NCI-H2171 treated with DMSO at 0.1 percent for 48 hours (cell line): ENCODE results near the gene TAS1R1.

Source experiments
- DNase-seq: peaks from one replicate; lab custom pipeline; 2025; lab: John Stamatoyannopoulos, UW

The TAS1R1 gene

DNA sequence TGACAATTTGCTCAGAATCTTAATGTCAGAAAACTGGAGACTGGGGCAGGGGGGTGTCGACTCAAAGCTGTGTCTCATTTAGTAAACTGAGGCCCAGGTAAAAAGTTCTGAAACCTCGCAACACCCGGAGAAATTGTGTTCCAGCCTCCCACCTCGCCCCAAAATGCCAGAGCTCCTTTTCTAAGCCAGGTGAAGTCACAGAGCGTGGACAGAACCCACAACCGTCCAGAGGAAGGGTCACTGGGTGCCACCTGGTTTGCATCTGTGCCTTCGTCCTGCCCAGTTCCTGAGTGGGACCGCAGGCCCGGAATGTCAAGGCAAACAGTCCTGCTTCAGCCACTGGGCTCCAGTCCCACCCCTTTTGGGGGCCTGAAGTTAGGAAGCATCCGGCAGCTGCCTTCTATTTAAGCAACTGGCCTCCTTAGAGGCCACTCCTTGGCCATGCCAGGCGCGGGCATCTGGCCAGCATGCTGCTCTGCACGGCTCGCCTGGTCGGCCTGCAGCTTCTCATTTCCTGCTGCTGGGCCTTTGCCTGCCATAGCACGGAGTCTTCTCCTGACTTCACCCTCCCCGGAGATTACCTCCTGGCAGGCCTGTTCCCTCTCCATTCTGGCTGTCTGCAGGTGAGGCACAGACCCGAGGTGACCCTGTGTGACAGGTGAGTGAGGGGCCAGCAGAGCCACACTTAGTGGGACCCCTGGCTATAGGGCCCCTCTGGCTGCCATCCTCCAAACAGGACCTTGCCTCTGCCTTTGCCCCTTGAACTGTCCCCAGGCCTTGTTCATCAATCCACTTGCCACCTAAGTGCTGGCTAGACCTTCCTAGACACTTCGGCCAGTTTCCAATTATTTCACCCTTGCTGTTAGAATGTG is at the start of gene TAS1R1:
TAS1R1 (plus strand) TSS at position 401 of the 872 bp plus-strand sequence; CDS start at position 468, 67 bp downstream.
- no peak for DNase-seq

DNA sequence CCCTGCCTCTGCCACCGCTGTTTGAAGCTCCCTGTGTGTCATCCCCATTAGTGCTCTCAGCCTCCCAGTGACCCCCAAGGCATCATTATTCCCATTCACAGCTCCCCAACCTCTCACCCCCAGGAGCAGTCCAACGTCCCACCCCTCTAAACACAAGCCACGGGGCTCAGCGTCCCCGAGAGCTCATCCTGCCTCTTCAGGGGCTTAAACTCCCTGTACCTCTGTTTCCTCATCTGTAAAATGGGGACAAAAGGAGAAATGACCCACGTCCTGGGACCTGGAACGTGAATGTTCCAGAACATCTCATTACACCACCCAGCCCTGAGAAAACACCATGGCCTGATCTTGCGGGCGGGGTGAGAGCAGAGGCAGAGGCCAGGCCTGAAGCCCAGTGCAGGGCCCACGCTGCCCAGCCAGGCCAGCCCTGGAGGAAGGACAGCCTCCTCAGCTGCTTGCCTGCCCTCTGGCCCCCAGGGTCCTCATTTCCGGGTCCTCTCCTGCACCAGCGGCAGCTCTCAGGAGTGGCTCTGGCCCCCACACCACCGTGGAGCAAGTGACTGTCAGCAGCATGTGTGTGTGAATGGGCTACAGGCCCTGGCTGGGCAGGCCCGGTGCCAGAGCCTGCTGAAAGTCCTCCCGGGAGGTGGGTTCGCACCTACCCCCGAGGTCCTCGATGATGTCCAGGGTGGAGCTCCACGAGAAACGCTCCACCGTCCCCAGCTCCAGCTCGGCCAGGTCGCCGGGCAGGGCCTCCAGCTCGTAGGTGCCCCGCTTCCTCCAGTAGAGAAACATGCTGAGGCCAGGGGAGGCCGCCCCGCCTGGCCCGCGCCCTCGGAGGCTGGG is 49.5 kb upstream of the TAS1R1 start:
- no peak for DNase-seq

GRCh38 chr1:6506210-6507036 is 48.7 kb upstream of the TAS1R1 start:
- DNase-seq: no peak

GRCh38 chr1:6507037-6507428 is 48.1 kb upstream of the TAS1R1 start:
- no peak for DNase-seq

DNA sequence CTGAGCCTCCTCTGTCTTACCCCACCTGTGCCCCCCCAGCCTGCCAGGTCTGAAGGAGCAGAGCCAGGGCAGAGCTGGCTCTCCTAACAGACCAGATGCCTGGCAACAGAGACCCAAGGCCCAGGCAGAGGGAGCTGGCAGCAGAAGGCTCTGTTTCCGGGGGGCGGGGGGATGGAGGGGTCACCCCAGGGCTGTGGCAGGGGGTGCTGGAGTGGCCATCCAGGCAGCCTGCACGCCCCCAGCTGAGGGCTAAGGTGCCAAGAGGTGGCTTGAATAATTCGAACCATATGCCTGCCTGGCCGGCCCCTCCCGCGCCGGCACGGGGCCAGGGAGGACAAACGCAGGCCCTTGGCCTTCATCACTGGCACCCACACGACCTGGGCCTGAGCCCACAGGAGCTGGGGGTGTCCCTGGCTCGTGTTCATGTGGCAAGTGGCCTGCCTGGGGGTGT is 47.6 kb upstream of the TAS1R1 start:
- no peak for DNase-seq

GRCh38 chr1:6508154-6508815 is 46.8 kb upstream of the TAS1R1 start:
- no peak for DNase-seq

DNA sequence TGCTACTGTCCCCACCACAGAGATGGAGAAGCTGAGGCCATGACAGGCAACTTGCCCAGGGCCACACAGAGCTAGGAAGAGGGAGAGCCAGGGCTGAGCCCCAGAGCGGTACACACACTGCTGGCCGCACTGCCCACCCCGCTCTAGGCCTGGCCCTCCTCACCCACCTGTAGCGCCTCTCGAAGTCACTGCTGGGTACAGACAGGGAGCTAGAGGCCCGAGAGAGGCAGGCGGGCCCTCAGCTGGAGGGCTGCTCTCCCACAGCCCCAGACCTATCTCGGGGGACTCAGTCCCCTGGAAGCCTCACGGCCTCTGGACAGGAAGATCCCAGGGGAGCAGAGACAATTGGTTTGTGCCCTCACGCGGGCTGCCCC is 46.3 kb upstream of the TAS1R1 start:
- no peak for DNase-seq

GRCh38 chr1:6509220-6509918 is 45.7 kb upstream of the TAS1R1 start:
- DNase-seq: no peak

DNA sequence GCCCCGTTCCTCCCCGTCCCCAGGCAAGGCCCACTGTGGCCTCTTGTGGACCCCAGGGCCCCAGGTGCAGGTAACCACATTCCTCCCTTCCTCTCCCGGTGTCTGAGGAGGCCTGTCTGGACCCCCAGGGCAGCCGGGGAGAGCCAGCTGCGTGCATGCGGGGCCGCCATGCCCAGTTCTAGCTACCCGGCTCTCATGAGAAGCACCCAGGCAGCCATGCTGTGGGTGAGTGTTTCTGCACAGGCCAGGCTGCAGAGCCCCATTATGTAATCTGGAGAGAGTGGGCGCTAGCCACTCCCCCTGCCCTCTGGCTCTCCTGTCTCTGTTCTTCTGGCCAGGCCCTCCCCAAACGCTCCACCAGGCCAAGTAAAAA is 45.2 kb upstream of the TAS1R1 start:
- DNase-seq: no peak

- no peak for DNase-seq
Measured at GRCh38 chr1:6510493-6510892, 44.6 kb upstream of the TAS1R1 start.

GRCh38 chr1:6511056-6511455 is 44.1 kb upstream of the TAS1R1 start:
- no peak for DNase-seq

DNA sequence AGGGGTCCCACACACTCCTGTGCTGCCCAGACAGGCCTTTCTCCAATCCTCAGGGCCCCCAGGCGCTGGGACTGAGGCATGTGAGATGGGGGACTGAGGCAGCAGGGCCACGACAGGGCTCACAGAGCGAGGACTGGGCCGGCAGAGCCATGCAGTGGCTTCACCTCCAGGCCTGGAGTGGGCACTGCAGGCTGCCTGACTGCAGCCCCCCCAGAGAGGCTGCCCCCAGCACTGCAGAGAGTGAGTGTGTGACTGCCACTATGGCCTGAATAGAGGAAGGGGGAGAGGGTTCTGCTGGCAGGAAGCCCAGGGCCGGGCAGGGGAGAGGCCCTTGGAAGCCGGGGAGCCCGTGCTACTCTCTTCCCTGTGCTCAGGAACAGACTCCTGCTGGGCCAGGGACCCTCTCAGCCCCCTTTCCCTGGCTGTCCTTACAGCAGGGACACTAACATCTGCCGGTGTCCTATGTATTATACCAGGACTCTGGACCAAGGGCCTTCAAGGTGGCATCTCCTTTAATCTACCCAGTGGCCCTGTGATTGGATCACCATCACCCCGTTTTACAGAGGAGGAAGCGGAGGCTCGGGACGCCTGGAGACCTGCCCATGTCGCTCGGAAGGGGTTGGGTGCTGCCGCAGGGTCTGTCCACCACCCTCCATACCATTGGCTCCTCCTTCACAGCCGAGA is 43.4 kb upstream of the TAS1R1 start:
- DNase-seq: no peak

DNA sequence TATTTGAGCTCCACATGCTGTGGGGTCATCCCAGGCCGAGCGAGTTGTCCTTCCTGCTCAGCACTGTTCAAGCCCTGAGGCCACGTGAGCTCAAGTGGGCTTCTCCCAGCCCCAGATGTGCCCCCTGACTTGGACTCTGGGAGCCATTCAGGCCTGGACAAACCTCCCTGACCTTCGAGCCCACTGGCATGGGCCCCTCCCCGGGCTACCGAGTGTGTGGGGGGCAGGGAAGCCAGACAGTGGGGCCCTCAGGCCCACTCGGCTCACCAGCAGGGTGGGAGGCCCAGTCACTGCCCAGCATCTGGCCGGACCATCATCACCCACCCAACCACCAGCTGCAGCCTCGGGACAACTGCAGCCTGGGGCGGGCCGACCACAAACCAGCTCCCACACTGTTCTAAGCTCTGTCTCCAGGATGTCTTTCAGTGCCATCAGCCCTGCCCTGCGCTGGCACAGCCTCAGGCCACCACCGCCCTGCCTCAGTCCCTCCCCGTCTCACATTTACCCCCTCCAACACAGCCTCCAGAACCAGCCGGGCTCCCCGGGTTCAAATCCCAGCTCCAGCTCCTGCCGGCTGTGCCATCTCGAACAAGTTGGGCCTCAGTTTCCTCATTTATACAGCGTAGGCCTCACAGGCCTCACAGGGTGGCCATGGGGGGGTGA is 42.7 kb upstream of the TAS1R1 start:
- no peak for DNase-seq

- no peak for DNase-seq
Measured at GRCh38 chr1:6512908-6513280, 42.2 kb upstream of the TAS1R1 start.

DNA sequence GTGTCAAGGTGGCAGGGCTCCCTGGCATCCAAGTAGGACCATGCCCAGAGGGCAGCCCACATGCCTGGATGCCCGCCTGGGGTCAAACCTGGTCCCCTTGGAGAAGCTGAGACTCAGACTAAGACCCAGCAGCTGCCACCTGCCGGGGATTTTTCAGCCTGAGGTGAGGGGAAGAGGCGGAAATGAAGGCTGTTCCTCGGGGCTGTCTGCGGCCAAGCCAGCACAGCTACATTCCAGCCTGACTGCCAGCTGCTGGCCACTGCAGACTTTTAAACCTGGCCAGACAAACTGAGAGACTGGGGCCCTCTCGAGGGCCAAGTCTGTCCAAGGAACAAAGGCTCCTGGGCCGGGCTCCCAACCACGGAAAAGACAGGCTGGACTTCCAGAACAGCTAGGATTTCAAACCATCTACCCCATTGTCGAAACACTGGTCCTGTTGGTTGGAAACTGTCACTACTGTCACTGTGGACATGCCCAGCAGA is 41.7 kb upstream of the TAS1R1 start:
- no peak for DNase-seq

DNA sequence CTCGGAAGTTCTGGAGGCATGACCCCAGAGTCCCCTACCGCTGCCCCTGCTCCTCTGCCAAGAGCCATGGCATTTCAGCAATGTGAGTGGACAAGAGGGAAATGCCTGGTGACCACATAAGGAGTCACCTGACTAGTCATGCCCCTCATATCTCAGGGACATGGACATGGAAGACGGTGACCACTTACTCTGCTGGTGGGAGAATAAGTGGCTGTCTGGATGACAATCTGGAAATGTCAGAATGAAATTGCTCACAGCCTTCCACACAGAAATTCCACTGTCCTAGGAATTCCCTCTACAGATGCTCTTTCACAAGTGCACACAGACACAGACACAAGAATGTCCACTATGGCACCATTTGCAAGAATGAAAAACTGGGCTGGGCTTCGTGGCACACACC is 39.3 kb upstream of the TAS1R1 start:
- DNase-seq: no peak

DNA sequence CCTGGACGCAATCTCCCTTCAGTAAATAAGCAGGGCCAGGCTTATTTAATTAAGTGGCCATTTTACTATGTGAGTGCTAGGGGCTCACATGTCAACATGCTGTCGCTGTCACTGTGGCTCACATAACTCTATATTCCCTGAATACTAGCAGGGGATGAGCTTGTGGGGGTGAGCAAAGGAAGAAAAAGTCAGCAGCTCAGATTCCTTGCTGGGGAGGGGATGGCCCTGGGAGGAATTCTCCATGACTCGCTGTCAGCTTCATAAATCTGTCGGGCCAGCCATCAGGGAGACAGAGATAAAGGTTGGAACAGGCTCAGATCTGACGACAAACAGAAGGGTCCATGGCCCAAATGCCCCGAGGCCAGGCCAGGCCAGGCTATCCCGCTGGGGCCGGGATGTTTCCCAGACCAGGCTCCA is 37.7 kb upstream of the TAS1R1 start:
- no peak for DNase-seq

GRCh38 chr1:6519491-6519934 is 35.6 kb upstream of the TAS1R1 start:
- peak; percentile 48 for DNase-seq

DNA sequence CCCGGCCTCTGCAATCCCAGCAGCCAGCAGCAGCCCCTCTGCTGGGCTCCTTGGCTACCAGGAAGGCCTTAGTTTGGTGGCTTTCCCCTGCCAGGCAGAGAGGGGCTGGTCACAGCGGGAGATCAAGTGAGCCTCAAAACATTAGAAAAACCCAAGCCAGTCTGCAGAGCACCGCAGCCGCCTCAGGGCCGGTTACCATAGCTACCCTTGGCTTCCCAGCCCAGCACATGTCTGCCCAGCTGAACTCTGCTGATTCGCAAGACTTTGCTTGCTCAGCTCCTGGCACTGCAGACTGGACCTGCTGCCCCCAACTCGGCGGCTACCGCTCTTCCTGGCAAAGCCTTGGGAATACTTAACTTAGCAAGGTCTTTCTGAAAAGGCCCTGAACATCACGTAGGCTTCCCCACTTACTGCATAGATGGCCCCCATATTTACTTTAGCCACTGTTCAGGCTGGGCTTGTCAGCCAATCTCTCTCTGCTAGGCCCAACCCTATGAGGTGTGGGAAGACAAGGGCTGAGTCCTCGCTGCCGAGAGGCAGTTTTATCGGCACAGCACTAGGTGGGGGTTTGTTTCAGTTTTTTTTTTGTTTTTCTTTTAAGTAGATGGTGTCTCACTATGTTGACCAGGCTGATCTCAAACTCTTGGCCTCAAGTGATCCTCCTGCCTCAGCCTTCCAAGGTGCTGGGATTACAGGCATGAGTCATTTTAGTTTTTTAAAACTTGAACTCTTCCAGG is 35.0 kb upstream of the TAS1R1 start:
- DNase-seq: peak; percentile 59
